Measurements from ENCODE around the gene STT3A. TPM values are rescaled to one million over a fixed set of nuclear protein-coding genes. Genes with fewer than 3 reads are reported as not detected.

Gene STT3A
- polyA plus RNA-seq, 4 donors, result 189 to 201 (median 194) TPM

DNA sequence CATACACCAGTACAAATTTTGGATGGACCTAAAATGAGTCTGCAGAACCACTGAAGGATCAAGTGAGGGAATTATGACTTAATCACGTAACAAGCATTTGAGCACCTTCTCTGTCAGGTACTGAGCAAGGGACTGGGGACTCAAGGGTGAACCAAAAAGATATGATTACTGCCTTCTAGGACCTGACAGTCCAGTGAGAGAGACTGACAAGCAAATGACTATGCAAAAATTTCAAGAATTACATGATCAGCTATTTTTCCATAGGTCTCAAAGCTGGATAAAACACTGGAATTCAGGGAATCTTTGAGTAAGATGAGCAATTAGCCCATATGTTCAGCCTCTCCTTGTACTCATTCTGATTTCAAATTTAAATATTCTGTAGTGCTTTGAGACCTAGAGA, 5.2 kb upstream of the STT3A start:
- no peak for DNase-seq (ENCODE audit: low read depth in 4 of 4, low spot score in 2 of 4)

DNA sequence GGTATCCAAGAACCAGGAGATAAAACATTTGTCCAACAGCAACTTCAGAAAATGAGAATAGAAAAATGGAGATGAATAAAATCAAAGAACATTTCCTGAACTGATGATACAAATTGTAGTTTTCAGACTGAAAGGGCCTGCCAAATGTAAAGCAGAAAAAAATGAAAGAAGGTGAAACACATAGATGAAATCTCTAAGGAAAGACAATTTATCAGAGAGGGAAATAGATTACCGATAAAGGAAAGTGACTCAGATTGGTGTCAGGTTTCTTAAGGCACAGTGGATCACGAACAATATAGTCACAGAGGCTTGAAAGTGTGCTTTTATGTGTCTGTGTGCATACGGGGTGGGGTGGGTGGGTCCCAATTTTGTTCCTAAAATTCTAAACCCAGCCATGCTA, 4.1 kb upstream of the STT3A start:
- no peak for DNase-seq (ENCODE audit: low read depth in 4 of 4, low spot score in 2 of 4)

DNA sequence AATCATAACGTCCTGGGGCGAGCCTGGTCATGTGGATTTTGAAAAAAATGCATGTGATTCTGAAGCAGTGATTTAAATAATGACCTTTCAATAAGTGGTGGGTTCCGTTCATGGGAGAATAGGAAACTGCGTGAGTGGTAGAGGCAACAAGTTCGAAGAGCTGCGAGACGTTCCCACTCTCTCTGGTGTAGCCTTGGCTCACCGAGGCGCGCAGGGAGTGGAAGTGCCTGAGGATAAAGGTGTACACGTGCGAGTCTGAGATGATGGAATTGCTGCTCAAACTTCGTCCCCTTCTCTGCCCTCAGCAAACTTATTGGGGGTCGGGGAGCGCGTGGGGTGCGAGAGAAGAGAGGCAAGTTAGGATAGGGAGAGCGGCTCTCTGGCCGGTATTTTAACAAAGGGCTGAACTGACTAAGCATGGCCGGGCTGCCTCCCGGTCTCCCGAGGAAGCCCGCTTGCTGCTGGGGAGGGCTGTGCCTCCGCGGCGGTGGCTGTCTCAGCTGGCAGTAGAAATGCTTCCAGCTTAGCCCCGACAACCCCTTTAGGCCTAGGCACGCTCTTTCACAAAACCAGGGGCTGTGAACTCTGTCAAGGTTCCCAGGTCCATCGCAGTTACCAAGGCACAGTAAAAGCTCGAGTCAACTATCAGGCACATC, 875 bp upstream of the STT3A start:
- DNase-seq (ENCODE audit: low read depth in 4 of 4, low spot score in 2 of 4), result peak in 2 of 4 donors; percentile 25 to 39

DNA sequence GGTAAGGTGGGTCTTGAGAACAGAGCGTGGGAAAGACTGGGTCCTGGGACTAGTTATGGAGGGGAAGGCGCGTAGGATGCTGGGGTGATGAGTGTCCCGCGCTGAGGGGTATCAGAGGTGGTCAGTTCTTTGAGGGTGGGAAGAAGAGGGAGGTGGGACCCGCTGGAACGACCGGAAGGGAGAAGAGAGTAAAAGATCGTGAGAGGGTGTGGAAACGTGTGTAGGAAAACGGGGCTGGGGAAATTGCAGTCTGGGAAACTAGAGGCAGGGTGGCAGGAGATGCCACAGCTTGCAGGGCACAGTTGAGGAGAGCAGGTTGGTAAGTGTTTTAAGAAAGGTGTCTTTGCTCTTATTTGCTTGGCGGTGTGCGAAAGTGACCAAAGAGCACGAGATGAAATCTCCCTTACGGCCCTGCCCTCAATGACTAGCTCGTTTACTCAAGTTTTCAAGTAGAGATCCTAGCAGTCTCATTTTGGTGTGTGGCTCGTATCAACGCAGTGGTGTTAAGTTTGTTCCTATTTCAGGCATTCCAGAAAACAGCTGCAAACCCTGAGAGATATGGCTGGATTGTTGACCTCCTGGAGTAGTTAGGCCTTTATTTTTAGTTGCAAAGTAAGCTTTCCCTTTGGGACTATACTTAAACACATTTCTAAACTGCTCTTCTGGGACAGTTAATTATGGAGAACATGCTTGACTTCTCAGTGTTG, 615 bp downstream of the STT3A start:
- DNase-seq (ENCODE audit: low read depth in 4 of 4, low spot score in 2 of 4), result peak in 1 of 4 donors; percentile 13

DNA sequence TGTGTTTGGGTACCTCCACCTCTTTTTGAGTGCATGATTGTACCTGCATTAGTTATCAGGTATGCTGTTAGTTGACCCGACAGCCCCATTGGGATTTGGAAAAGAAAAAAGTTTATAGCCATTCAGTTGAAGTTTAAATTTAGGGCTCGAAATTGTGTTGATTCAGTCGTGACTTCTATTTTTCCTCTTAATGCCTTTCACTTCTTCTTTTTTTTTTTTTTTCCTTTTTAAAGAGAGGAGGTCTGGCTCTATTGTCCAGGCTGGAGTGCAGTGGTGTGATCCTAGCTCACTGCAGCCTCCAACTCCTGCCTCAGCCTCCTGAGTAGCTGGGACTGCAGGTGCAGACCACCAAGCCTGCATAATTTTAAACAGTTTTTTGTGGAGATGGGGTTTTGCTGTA, 2.3 kb downstream of the STT3A start:
- DNase-seq (ENCODE audit: low read depth in 4 of 4, low spot score in 2 of 4), result no peak

DNA sequence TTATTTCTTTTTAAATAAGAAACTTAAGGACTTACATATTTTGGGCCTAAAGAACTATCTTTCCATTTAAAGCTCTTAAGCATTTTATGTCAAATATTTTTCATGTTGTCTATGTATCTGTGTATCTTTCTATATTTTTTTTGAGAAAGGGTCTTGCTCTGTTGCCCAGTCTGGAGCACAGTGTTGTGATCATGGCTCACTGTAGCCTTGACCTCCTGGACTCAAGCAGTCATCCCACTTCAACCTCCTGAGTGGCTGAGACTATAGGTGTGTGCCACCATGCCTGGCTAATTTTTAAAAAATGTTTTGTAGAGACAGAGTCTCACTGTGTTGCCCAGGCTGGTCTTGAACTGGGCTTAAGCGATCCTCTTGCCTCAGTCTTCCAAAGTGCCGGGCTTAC, 8.0 kb downstream of the STT3A start:
- no peak for DNase-seq (ENCODE audit: low read depth in 4 of 4, low spot score in 2 of 4)

DNA sequence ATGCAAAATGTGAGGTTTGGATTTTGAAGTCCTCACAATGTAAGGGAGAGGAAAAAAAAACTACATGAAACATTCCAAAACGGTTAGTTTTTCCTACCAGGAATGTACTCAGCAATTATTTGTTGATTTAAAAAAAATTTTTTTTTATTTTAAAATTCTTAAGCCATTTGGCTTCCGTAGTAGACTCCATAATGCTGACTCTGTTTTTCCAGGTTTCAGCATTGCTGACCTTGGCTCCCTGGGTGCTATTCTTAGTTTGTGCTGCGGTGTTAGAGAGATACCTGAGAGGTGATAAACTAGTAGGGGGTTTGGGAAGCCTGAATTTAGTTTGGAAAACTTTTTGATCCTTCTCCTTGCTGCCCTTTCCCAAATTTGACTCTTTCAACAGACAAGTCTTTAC, 10.6 kb downstream of the STT3A start:
- DNase-seq (ENCODE audit: low read depth in 4 of 4, low spot score in 2 of 4), result no peak

DNA sequence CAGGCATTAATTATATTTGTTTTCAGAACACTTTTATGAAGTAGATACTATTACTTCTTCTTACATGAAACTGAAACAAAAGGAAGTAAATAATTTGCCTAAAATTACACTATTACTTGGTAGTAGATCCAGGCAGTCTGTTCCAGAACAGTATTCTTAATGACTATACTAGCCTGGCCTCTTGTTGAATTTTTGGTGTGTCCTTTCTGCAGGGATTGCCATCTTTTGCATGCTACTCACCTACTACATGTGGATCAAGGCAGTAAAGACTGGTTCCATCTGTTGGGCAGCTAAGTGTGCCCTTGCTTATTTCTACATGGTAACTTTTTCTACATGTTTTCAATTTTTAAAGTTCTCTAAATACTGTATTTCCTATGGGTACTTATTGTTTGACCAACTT, 12.8 kb downstream of the STT3A start:
- DNase-seq (ENCODE audit: low read depth in 4 of 4, low spot score in 2 of 4), result no peak

DNA sequence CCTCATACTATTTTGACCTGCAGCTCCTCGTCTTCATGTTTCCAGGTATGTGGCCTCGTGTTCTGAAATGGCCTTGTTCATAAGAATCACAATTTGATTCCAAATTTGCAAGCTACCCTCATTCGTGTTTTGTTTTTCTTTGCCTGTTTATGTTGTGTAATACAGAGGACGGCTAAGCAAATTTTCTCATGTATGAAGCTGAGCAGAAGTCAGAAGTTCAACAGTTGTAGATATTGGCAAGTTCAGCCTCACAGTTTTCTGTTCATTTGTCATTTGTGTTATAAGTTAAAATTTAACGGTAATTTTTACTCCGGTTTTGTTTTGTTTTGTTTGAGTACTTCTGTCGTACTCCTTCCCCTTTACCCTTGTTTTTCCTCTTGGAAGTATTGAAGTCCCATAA, 16.9 kb downstream of the STT3A start:
- no peak for DNase-seq (ENCODE audit: low read depth in 4 of 4, low spot score in 2 of 4)

DNA sequence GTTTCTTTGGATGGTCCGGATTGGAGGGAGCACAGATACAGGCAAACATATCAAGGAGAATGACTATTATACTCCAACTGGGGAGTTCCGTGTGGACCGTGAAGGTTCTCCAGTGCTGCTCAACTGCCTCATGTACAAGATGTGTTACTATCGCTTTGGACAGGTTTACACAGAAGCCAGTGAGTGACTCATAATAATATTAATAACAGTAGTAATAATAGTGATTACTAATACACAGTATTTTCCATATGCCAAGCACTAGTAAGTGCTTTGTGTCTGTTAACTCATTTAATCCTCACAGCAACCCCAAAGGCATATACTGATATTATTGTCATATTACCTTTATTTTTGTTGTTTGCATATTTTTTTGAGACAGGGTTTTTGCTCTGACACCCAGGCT, 25.7 kb downstream of the STT3A start:
- no peak for DNase-seq (ENCODE audit: low read depth in 4 of 4, low spot score in 2 of 4)

DNA sequence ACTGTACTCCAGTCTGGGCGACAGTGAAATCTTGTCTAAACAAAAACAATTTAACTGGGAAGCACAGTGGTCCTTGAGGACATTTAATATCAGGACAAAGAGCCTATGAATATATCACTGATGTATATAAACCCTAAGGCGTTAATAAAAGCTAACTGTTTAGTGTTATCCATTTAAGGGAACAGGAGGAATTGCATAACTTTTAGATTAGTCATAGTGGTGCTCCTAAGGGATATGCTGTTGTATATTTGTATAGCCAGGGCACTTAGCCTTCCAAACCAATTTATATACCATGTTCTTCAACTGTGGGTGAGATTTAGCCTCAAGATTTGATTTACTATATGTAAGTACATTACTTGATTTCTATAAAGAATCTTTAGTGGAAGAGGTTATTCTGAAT, 29.3 kb downstream of the STT3A start:
- DNase-seq (ENCODE audit: low read depth in 4 of 4, low spot score in 2 of 4), result no peak

DNA sequence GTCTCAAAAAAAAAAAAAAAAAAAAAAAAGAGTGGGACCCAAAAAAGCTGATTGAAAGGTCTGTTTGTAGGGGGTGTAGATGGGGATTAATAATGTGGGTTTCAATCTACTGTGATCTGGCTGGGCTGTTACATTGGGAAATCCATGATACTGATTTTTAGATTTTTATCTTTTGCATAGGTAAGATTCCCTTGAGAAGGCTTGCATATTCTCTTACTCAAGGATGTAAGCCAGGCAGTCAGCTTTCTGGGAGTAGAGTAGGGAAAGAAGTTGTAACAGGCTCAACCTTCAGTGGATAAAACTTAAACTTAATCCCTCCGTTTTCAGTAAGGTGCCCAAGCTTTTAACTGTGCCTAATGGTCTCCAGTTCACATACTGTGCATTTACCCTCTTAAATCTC, 30.4 kb downstream of the STT3A start:
- DNase-seq (ENCODE audit: low read depth in 4 of 4, low spot score in 2 of 4), result no peak

DNA sequence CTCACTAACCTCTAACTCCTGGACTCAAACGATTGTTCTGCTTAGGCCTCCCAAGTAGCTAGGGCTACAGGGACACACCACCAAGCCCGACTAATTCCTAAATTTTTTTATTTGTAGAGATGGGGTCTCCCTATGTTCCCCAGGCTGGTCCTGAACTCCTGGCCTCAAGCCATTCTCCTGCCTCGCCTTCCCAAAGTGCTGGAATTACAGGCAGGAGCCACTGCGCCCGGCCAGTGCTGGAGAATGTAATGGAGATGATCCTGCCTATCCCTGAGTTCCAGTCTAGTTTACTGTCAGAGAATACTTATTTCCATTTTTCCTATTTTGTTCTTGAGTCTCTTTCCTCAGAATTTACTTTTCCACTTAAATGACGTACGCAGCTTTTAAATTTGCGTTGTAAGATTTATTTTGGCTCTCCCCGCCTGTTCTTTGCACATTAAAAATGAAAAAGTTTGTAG, 32.1 kb downstream of the STT3A start, which contains the start of gene CHEK1:
CHEK1 (plus strand) TSS at position 408 of the 458 bp plus-strand sequence. CDS start 1,606 bp downstream, outside the sequence.
- no peak for DNase-seq (ENCODE audit: low read depth in 4 of 4, low spot score in 2 of 4)

DNA sequence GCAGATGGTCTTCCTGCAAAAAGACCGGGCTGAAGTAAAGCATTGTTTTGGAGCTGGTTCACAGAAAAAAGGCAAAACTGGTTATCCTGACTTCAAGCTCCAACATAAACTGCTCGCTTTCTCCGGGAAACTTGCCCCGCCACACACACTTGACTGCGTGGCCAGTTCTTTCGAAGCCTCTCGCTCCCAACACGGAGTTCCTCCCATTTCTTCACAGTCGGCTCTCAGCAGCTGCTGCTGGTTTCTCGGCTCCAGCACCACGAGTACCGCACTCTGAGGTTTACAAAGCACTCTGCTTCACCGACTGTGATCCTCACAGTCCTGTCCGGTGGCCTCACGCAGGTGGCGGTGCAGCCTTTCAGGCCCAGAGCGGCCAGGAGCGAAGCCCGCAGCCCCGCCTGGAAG, 32.6 kb downstream of the STT3A start:
- no peak for DNase-seq (ENCODE audit: low read depth in 4 of 4, low spot score in 2 of 4)

DNA sequence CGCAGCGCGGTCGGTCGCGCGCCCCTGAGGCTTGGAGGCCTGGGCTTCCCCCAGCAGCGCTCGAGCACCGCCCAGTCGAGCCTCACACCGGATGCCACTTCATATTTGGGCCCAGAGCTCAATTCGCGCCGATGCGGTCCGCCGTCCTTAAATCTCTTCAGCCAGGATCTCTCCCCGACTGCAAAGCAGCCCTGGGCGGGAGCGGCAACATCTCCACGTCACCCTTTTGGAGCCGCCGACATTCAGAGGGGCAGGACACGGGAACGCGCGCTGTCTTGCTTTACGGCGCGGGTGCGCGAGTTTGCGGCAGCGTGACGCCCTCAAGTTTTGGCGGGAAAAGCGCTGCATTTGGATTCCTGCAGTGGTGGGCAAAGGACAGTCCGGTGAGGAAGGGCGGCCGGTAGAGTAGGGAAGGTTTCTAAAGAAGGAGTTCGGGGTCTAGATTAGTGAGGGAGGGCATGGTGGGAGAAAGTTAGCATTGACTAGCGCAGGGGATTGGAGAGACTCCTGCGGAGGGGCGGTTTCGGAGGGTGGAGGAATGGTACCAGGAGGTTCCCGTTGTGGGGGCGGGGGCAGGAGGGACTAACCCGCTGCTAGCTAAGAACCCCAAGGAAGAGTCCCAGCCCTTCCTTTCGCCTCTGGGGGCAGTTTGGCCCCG, 33.1 kb downstream of the STT3A start:
- DNase-seq (ENCODE audit: low read depth in 4 of 4, low spot score in 2 of 4), result peak; percentile 84 to 96 (median 90)

DNA sequence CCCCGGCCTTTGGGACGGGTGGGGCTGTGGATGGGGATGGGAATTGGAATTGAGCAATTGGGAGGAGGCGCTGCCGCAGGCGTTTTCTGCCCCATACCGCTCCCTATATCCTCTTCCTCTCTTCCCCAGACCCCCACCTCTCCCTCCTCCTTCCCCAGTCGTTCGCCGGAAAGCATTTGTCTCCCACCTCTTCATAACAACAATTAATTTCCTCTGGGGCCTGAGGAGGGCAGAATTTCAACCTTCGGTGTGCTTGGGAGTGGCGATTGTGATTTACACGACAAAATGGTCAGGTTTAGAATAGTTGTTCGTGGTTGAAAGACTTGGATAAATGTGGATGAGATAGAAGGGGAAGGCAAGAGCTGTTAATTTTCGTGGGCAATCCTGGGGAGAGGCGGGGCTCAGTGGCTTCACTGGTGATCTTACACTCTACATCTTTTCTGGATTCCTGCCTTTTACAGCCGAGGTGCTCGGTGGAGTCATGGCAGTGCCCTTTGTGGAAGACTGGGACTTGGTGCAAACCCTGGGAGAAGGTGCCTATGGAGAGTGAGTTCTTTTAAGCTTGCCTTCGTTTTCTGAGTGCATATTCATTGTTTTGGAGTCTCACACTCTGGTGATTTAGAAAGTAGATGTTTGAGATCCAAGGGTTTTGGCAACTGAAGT, 33.8 kb downstream of the STT3A start:
- DNase-seq (ENCODE audit: low read depth in 4 of 4, low spot score in 2 of 4), result peak; percentile 32 to 54 (median 42)

DNA sequence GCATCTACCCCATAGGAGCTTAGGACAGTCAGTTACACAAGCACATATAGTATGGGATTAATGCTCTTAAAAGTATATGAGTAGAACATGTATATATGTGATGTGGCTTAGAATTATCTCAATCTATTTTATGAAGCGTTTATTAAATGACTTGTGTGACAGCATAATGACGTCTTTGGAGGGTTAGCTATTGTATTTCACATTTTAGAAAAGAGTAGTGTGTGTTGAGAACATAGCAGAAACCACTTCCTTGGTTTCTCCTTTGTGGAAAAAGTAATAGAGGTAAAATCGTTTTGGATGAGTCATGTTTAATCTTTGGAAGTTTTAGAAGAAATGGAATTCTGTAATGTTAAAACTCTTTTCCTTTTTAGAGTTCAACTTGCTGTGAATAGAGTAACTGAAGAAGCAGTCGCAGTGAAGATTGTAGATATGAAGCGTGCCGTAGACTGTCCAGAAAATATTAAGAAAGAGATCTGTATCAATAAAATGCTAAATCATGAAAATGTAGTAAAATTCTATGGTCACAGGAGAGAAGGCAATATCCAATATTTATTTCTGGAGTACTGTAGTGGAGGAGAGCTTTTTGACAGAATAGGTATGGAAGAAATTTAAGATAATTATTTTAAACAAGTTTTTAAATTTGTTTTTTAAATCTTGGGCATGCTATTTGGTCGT, 34.7 kb downstream of the STT3A start:
- DNase-seq (ENCODE audit: low read depth in 4 of 4, low spot score in 2 of 4), result no peak

DNA sequence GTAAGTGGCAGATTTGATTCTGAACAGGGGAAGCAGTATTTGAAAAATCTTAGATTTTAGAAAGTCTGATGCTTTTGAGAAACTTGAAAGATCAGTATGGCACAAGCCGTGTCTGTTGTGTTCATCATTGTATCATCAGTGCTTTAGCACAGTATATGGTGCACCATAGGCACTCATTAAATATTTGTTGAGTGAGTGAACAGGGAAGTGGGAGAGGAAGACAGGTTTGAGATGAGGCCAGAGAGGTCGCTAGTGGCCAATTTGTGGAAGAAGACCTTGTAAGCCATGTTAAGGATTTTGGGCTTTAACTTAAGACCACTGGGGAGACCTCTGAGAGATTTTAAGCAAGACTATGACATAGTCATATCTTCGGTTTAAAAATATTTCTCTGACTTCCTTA, 45.2 kb downstream of the STT3A start:
- DNase-seq (ENCODE audit: low read depth in 4 of 4, low spot score in 2 of 4), result no peak

DNA sequence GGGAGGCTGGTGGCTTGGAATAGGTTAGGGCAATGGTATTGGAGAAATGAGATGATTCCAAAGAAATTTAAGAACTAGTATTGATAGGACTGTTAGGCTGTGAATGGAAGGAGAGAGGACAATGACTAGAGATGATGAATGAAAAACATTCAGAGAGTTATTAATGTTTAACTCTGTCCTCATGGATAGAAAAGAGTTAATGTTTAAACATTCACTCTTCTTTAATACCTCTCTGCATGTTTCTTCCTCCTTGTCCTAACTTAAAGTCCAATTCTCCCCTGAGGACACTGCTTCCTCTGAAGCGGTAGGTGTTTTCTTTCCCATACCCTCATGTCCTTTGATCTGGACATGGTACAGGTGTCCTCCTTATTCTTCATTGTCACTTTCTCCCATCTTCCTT, 45.7 kb downstream of the STT3A start:
- no peak for DNase-seq (ENCODE audit: low read depth in 4 of 4, low spot score in 2 of 4)

DNA sequence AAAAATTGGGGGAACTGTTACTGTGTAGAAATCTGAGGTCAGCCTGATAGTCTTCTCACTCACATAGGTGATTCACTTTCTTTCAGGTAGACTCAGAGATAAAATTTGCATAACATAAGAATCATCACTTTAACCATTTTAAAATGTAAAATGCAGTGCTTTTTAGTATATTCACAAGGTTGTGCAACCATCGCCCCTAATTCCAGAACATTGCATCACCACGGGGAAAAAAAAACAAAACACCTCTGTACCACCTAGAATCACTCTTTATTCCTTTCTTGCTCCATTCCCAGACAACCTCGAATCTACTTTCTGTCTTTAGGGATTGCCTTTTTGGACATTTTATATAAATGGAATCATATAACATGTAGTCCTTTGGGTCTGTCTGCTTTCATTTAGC, 53.2 kb downstream of the STT3A start:
- no peak for DNase-seq (ENCODE audit: low read depth in 4 of 4, low spot score in 2 of 4)

Measured in left renal cortex interstitium (tissue), 4 donors.